GM18909 (cell line): ENCODE data around the gene NRP1.

Experiments
- ATAC-seq: cut with Tn5 transposase; IDR thresholded peaks from one replicate; pipeline ENCODE4 v1.9.1; 2021; ENCODE audit warnings: mild to moderate bottlenecking; ENCODE audit not compliant: unreplicated experiment, poor library complexity

The NRP1 gene

GRCh38 chr10:33298110-33298509 lies 36.4 kb downstream of the NRP1 start:
- no peak for ATAC-seq

DNA sequence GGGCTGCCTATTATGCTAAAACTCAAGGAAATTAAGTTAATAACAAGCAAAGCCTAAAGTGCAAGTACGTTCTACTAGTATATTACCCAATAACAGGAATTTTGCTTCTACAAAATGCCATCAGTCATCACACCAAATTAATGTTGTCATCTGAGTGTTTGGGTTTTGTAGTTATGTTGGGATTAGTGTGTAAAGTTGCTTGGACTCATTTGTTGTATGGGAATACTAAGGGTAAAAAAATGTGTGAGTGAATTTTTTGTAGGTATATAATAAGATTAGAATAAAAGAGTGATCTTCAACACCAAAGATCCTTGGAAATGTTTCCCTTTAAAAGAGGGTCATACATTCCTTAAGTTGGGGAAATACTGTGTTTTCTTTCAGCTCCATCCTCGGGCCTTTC lies 38.6 kb downstream of the NRP1 start:
- no peak for ATAC-seq

DNA sequence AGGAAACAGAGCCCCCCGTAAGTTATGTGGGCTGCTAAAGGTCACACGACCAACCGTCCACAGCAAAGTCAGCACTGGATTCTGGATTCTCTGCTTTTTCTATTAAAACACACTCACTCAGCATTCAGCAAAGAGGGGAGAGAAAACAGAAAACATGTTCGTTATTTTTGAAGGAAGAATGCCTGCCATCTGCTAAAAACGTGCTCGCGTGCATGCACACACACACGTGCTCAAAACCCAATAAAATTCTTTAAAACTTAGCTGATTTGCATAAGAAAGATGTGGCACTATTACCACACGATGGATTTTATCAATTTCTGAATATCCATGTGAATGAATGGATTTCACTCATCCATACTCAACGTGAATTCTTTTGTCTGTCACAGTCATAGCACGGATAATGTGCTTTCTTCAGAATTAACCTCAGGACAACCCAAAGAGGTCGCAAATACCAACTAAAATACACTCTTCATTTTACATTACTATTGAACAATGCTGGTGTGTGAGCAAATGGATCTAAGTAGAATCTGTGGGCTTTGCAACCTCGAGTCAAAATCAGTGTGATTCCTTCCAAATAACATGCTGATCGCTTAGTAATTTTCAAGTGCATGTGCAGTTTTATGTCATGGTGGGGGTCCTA lies 40.8 kb downstream of the NRP1 start:
- no peak for ATAC-seq

GRCh38 chr10:33293076-33293475 lies 41.4 kb downstream of the NRP1 start:
- ATAC-seq, result no peak

DNA sequence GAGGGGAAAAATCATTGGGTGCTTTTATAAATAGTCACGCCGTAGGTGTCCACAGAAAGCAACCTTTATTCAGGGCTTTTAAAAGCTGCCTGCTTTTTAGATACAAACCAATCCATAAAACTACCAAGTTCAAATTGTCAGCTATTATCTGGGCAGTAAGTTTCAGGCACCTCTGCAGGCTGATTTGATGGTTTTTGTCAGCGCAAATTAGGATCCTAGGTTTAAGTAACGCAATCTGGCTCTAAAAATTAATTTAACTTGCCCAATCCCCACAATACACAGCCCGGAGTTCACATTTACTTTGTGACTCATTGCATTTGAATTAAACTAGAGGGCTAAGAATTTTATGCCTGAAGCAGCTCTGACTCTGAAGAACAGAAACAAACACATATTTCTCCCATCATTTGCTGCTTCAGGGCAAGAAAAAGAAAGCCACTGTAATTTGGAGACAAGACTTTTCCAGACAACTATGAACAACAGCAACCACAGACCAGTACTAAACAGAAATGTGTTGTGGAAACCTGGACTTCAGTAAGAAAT lies 43.3 kb downstream of the NRP1 start:
- ATAC-seq, result no peak

- ATAC-seq, result no peak
These were observed 44.0 kb downstream of the NRP1 start for GRCh38 chr10:33290321-33291052.

DNA sequence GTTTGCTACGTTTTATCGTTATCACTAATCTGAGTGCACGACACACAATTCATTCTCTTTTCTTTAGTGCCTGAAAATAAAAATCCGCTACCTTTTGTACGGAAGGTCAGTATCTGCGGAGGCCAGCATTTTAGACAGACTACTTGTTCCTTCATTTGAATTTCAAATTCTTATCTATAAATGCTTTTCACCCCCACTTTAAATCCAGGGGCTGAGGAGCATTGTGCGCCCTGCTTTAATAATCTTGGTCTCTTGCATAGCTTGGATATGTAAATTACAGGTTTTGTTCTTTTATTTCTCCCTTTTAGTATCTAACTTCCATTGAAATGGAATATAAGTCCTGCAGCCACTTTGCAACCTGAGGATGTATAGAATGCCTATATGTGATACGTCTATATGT lies 44.7 kb downstream of the NRP1 start:
- ATAC-seq, result no peak

DNA sequence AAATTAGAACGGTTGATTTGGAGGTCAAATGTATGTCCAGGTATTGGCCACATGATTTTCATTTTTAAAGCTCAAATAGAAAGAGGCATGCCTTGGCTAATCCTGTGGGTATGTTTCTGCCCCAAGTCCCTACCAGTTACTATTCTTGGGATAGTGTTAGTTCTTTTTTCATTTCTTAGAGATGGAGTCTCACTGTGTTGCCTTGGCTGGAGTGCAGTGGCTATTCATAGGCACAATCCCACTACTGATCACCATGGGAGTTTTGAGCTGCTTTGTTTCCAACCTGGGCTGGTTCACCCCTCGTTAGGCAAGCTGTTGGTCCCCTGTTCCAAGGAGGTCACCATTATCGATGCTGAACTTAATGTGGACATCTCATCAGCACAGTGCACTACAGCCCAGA lies 46.3 kb downstream of the NRP1 start:
- ATAC-seq, result no peak

DNA sequence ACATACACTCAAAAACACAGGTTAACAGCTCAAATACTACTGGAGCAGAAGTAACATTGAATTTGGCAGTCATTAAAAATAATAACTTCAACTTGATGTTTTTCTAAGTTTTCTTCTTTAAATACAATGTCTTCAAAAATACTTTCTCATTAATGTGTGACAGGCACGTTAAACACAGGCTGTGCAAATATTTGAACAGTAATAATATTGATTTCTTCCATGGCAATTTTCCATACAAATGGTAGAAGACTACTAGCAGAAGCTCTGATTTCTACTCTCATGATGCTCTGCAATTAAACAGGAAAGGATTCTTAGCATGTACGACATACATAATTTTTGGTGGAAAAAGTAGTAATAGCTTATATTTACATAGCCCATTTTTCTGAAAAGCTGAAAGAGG lies 47.4 kb downstream of the NRP1 start:
- ATAC-seq, result no peak

DNA sequence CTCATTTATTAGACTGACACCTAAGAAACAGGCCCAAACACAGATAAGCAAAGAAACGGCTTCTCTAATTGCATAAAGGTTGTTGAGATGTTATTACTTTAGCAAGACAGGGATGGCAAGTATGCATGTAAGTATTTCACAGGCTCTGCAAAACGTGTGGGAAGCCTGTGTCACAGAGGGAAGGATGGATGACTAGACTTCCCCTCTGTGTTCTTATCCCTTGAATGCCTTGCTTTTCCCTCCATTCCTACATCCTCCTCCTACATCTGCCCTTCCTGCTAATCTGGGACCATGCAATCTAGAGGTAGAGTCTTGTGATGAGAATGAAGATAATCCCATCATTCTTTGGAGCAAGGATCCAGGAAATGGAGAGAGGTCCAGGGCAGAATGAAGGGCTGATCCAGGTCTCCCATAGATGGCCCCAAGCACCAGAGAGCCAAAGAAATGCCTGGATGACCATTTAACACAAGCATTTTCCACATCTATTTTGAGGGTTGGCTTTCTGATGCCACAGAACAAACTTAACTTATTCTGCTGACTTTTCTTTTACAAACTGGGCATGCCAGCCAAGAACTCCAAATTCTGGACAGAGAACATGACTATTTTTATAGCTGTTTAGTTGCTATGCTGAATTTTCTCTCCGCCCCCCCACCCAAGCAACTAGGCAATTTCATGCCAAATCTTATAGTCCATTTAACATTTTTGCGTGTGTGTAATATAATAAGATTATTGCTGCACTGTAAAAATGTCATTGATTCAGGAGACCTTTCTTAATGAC lies 48.1 kb downstream of the NRP1 start:
- no peak for ATAC-seq

GRCh38 chr10:33284945-33285344 lies 49.5 kb downstream of the NRP1 start:
- no peak for ATAC-seq

DNA sequence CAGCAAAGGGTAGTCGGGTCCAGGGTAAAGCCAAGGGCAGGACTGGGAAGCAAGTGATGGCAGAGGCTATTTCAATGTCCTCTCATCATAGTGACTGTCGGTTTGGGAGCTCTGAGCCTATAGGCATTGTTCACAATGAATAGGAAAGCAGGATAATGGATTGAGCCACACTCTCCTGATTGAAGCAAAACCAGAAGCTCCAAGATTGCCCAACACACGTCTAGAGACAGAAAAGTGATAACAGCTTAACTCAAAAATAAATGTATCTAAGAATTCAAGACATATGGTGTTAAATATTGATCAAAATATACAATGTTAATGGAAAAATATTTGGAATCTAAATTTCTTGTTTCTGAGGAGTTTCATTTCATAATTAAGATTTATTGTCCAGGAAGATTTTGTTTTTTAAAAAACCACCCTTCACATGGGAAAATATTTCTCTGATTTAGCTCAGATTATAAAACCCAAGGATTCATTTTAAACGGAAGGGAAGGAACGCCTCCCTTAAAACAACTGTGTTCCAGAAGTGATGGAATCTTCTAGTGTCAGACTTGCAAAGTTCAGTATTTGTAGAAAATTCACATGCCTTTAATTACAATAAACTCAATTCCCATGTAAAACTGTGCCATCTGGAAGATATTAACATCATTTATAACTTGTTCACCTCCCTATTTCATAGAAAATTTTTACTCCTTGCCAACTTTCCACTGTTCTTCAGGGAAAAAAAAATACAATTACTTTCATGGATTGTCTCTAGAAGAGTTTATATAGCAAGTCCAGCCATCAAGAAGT lies 54.5 kb downstream of the NRP1 start:
- no peak for ATAC-seq

DNA sequence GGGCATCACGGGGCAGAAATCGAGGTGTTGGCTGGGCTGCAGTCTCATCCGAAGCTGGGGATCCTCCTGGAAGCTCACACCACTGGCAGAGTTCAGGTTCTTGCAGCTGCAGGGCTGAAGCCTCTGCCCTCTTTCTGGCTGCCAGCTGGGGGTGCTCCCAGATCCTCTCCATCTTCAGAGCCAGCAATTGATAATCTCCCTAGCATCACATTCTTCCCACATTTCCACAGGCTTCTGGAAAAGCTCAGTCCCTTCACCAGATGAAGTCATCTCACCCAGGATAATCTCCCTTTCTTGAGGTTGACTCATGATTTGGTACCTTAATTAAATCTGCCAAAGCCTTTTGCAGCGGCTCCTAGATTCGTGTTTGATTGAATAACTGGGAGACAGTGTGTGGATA lies 55.2 kb downstream of the NRP1 start:
- ATAC-seq, result no peak

- no peak for ATAC-seq
These were observed 56.3 kb downstream of the NRP1 start for GRCh38 chr10:33278198-33278597.

GRCh38 chr10:33277135-33277536 lies 57.3 kb downstream of the NRP1 start:
- no peak for ATAC-seq

DNA sequence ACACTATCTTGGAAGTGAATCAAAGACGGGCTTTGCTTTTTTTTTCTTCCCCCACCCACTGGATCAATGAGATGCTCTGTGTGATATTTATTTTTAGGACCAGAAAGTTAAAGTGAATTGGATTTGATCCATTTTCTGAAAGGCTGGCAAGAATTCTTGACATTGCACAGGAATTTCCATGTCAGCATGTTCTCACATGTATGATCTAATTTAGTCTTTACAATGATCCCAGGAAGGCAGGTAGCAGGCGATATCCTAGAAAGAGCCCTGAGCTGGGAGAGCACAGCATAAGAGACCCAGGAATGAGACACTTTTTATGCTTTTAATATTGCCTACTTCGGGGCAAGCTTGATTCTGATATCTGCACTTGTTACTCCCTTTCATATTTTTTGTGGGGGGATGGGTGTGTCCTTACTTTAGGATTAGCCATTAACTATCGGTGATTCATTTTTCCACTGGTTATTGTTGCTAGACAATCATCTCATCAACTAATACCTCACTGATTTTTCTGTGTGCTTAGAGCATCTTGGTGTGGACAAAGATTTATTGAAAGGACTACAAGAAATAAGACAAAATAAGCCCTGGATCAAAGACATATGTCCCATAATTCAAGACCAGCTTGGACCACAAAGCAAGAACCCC lies 58.1 kb downstream of the NRP1 start:
- no peak for ATAC-seq

GRCh38 chr10:33274096-33274785 lies 60.2 kb downstream of the NRP1 start:
- no peak for ATAC-seq

- ATAC-seq, result no peak
These were observed 61.0 kb downstream of the NRP1 start for GRCh38 chr10:33273295-33274002.

DNA sequence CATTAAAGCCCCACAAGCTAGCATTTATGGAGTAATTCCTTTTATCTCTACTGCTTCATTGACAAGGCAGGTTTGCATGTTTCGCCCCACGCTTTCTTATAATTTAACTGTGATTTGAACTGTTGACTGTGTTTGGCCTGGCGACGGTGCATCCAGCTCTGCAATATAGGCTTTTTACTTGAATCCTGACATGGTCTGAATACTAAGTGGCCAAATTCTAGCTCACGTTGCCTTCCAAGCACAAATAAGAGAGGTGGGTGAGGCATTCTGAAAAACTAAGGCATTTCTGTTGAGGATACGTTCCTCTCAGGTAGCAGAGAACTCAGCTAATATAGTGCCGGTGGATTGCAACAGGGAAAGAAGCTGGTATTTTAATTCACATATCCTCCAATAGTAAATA lies 61.8 kb downstream of the NRP1 start:
- ATAC-seq, result no peak
